HFFc6 (cell line): ENCODE results near the gene NRG2. TPM values are rescaled to one million over a fixed set of nuclear protein-coding genes. Genes with fewer than 3 reads are reported as not detected.

Source experiments
- DNase-seq: peaks from one replicate; pipeline ENCODE4 v3.0.0-alpha.2; 2018
- H3K27ac Mint-ChIP-seq: 2 replicates; pipeline ENCODE4 v1.8.0; 2020; ENCODE audit warnings: mild to moderate bottlenecking, mixed read lengths
- H3K27me3 Mint-ChIP-seq: 2 replicates; pipeline ENCODE4 v1.8.0; 2021; ENCODE audit warnings: mild to moderate bottlenecking, moderate library complexity, mixed read lengths; ENCODE audit not compliant: insufficient read depth
- H3K36me3 Mint-ChIP-seq: 2 replicates; pipeline ENCODE4 v1.8.0; 2021; ENCODE audit warnings: low read depth, mixed read lengths
- H3K4me1 Mint-ChIP-seq: 2 replicates; pipeline ENCODE4 v1.8.0; 2020; ENCODE audit warnings: low read depth, mixed read lengths
- H3K4me3 Mint-ChIP-seq: 2 replicates; pipeline ENCODE4 v1.8.0; 2020; ENCODE audit warnings: mild to moderate bottlenecking, moderate library complexity, mixed read lengths
- H3K9me3 Mint-ChIP-seq: 2 replicates; pipeline ENCODE4 v1.8.0; 2020; ENCODE audit warnings: mild to moderate bottlenecking, mixed read lengths
- total RNA-seq, 6 experiments: library from RNA; stranded (reverse); fragmentation: NEBNext Ultra II Directional; extraction: Animal tissue kit (Norgen Biotek cat#: 25700); gene quantifications; 2 replicates in 1 of 6; 3 replicates in 5 of 6; pipeline ENCODE4 v1.2.3, GENCODE V29; 2021
- TF ChIP-seq, protein P1 (sequence below): fragments of 200-600 bp; sonication (generic); IDR thresholded peaks from 2 replicates; pipeline ENCODE4 v1.5.0; 2021; ENCODE audit warnings: antibody characterized with exemption, mild to moderate bottlenecking

The NRG2 gene
- total RNA-seq, 6 experiments from 2014 or later: 0.11 to 0.35 (median 0.19) TPM; not detected in 1

GRCh38 chr5:139823757-139824355 lies 219.2 kb downstream of the NRG2 start:
- Mint-ChIP-seq H3K4me1 (no peaks in the 10 kb centered on the region), H3K9me3 (peaks cover 7% of the 10 kb centered on the region), H3K27me3 (peaks cover 64% of the 10 kb centered on the region), H3K27ac (no peak overlapping the region), H3K36me3 (peaks cover 2% of the 10 kb centered on the region; the same call in 1 of the 2 replicates), H3K4me3 (no peak overlapping the region)
- DNase-seq: no peak
- TF ChIP-seq, protein P1, sequence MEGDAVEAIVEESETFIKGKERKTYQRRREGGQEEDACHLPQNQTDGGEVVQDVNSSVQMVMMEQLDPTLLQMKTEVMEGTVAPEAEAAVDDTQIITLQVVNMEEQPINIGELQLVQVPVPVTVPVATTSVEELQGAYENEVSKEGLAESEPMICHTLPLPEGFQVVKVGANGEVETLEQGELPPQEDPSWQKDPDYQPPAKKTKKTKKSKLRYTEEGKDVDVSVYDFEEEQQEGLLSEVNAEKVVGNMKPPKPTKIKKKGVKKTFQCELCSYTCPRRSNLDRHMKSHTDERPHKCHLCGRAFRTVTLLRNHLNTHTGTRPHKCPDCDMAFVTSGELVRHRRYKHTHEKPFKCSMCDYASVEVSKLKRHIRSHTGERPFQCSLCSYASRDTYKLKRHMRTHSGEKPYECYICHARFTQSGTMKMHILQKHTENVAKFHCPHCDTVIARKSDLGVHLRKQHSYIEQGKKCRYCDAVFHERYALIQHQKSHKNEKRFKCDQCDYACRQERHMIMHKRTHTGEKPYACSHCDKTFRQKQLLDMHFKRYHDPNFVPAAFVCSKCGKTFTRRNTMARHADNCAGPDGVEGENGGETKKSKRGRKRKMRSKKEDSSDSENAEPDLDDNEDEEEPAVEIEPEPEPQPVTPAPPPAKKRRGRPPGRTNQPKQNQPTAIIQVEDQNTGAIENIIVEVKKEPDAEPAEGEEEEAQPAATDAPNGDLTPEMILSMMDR: no peak

DNA sequence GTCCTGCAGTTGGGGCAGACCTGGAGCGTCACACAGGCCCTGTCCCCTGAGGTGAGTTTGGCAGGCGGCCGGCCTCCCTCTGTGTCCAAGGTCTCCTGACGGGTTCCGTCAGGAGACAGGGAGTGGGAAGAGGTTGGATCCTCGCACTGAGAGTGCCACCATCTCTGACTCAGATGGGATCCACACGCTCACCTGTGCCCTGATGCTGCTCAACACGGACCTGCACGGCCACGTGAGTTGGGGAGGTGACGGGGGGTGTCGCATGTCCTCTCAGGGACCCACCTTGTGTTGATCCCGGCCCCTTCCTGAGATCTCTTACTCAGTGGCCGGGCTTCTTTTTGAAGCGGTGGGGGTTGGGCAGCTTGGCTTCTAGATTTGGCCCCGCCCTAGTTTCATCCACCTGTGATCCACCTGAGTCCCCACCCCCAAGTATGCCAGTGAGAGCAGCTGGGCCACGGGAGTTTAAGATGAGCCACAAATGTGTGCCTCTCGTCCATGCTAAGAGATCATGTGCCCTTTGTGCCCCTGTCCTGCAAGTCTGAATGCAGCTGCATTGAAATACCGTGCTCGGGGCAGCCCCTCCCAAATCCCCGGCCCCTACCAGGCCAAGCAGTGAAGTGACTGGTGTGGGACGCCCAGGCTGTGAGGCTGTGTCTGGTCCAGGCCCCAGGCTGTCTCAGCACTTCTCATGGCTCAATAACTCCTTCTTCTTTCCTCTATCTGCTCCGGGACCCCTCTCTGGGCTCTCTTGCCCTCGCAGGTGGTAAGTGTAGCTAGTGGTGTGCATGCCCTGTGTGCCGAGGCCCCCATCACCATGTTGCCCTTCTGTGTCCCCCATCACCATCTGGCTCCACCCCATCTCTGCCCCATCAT lies 220.3 kb downstream of the NRG2 start:
- peaks cover 61% of the 10 kb centered on the region for H3K27me3 Mint-ChIP-seq
- no peak for DNase-seq
- H3K36me3 Mint-ChIP-seq: peaks cover 5% of the 10 kb centered on the region; the same call in 1 of the 2 replicates
- peaks cover 10% of the 10 kb centered on the region for H3K9me3 Mint-ChIP-seq
- no peaks in the 10 kb centered on the region for H3K4me1 Mint-ChIP-seq
- TF ChIP-seq, protein P1: no peak
- H3K4me3 Mint-ChIP-seq: no peak overlapping the region
- no peak overlapping the region for H3K27ac Mint-ChIP-seq

DNA sequence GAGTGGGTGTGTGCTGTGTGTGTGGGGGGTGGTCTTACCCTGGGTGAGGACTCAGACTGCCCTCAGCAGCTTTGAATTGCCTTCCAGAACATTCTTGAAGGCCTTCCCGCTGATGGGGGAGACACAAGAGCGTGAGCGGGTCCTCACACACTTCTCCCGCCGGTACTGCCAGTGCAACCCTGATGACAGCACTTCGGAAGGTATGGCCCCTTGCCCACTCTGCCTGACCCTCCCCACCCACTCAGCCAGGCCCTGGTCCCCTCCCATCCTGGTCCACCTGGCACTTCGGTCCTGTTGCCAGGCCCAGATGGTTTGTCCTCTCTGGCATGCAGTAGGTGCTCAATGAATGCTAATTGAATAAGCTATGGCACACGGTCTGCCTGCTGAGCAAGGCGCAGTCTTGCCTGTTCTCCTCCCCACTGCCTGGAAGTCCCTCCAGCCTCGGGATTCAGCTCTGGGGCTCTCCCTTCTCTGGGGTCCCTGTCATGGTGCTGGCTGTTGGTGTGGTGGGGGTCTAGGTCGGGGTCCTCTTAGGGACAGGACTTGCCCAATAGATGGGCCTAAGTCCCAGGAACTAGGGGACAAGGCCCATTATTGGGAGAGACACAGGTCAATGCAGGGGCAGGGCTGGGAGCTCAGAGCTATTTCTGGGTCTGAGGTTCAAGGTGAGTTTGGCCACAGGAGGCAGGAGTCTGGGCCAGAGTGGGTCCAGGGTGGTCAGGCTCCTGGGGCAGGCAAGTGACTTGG lies 221.1 kb downstream of the NRG2 start:
- peaks cover 5% of the 10 kb centered on the region; the same call in 1 of the 2 replicates for H3K36me3 Mint-ChIP-seq
- H3K4me1 Mint-ChIP-seq: no peaks in the 10 kb centered on the region
- H3K27ac Mint-ChIP-seq: no peak overlapping the region
- H3K4me3 Mint-ChIP-seq: no peak overlapping the region
- TF ChIP-seq, protein P1: no peak
- peaks cover 57% of the 10 kb centered on the region for H3K27me3 Mint-ChIP-seq
- H3K9me3 Mint-ChIP-seq: peaks cover 10% of the 10 kb centered on the region
- no peak for DNase-seq

- Mint-ChIP-seq H3K27ac (no peak overlapping the region), H3K4me1 (no peaks in the 10 kb centered on the region), H3K27me3 (peaks cover 52% of the 10 kb centered on the region), H3K9me3 (peaks cover 10% of the 10 kb centered on the region), H3K4me3 (no peak overlapping the region), H3K36me3 (peaks cover 5% of the 10 kb centered on the region; the same call in 1 of the 2 replicates)
- TF ChIP-seq, protein P1: no peak
- no peak for DNase-seq
Measured at GRCh38 chr5:139820606-139821005, 222.5 kb downstream of the NRG2 start.

DNA sequence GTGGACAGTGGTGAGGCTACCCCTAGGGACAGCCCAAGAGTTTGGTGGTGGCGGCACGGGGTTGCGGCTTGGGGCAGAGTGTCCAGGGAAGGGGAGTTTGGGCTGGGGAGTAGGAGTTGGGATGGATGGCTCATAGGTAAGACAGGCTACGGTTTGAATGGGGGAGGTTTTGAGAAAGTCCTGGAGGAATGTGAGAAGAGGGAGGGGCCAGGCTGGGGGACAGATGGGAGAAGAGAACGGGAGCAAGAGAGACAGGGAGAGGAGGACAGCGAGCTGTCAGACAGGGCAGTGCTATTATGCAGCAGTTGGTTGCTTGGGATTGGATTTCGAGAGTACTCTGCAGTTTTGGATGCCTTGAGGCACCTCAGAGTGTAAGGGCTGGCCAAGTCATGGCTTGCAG lies 223.0 kb downstream of the NRG2 start:
- Mint-ChIP-seq H3K27me3 (peaks cover 52% of the 10 kb centered on the region), H3K4me3 (no peak overlapping the region), H3K9me3 (peaks cover 10% of the 10 kb centered on the region), H3K4me1 (no peaks in the 10 kb centered on the region), H3K27ac (no peak overlapping the region), H3K36me3 (peaks cover 5% of the 10 kb centered on the region; the same call in 1 of the 2 replicates)
- no peak for DNase-seq
- TF ChIP-seq, protein P1: no peak
